Measurements from ENCODE around the gene WDR1.

The WDR1 gene

GRCh38 chr4:10154241-10154640, 37.6 kb upstream of the WDR1 start:
- ChIA-PET CTCF (interaction anchor here (1.0 to 15.2 kb wide), 5 partner anchors 10 to 395 kb away, joined by 3 to 287 read pairs (median 10); no protein-coding TSS in a partner anchor), POLR2A (interaction anchor here (1.2 kb wide), 1 partner anchor 37 kb away, joined by 6 read pairs; the partner anchor contains the start of gene WDR1)
- no peak overlapping the region for H3K4me3 ChIP-seq (ENCODE audit: low read depth, low read length)
- TF ChIP-seq CTCF (IDR thresholded peaks at IDR 0.05; ENCODE audit: insufficient read depth, low read length, missing control alignments) = no peak
- DNase-seq (ENCODE audit: low read depth, low spot score) = no peak

GRCh38 chr4:10153161-10153560, 36.6 kb upstream of the WDR1 start:
- no peak for DNase-seq (ENCODE audit: low read depth, low spot score)
- POLR2A ChIA-PET = no interaction called here
- CTCF ChIA-PET = interaction anchor here (1.0 to 15.2 kb wide), 2 partner anchors 249 to 308 kb away, joined by 3 to 287 read pairs; no protein-coding TSS in a partner anchor
- H3K4me3 ChIP-seq (ENCODE audit: low read depth, low read length) = no peak overlapping the region
- no peak for TF ChIP-seq CTCF (IDR thresholded peaks at IDR 0.05; ENCODE audit: insufficient read depth, low read length, missing control alignments)

GRCh38 chr4:10151182-10151581, 34.6 kb upstream of the WDR1 start:
- DNase-seq (ENCODE audit: low read depth, low spot score) = no peak
- H3K4me3 ChIP-seq (ENCODE audit: low read depth, low read length) = no peak overlapping the region
- CTCF ChIA-PET = interaction anchor here (1.1 to 1.4 kb wide), 3 partner anchors 9 to 14 kb away, joined by 3 to 11 read pairs (median 4); no protein-coding TSS in a partner anchor
- POLR2A ChIA-PET = no interaction called here
- TF ChIP-seq CTCF (IDR thresholded peaks at IDR 0.05; ENCODE audit: insufficient read depth, low read length, missing control alignments) = no peak

- TF ChIP-seq CTCF (IDR thresholded peaks at IDR 0.05; ENCODE audit: insufficient read depth, low read length, missing control alignments) = no peak
- DNase-seq (ENCODE audit: low read depth, low spot score) = no peak
- POLR2A ChIA-PET = no interaction called here
- H3K4me3 ChIP-seq (ENCODE audit: low read depth, low read length) = no peak overlapping the region
- CTCF ChIA-PET = interaction anchor here (1.0 to 2.7 kb wide), 3 partner anchors 11 to 13 kb away, joined by 3 to 10 read pairs (median 3); no protein-coding TSS in a partner anchor
Measured at GRCh38 chr4:10144966-10145365, 28.4 kb upstream of the WDR1 start.

GRCh38 chr4:10144479-10144878, 27.9 kb upstream of the WDR1 start:
- DNase-seq (ENCODE audit: low read depth, low spot score) = no peak
- no peak for TF ChIP-seq CTCF (IDR thresholded peaks at IDR 0.05; ENCODE audit: insufficient read depth, low read length, missing control alignments)
- no peak overlapping the region for H3K4me3 ChIP-seq (ENCODE audit: low read depth, low read length)
- CTCF ChIA-PET = interaction anchor here (1.0 to 2.7 kb wide), 2 partner anchors 11 to 14 kb away, joined by 3 to 10 read pairs; no protein-coding TSS in a partner anchor
- POLR2A ChIA-PET = no interaction called here

GRCh38 chr4:10143171-10143570, 26.6 kb upstream of the WDR1 start:
- CTCF ChIA-PET = interaction anchor here (1.4 to 2.7 kb wide), 2 partner anchors 14 to 15 kb away, joined by 3 to 10 read pairs; no protein-coding TSS in a partner anchor
- POLR2A ChIA-PET = no interaction called here
- no peak for DNase-seq (ENCODE audit: low read depth, low spot score)
- H3K4me3 ChIP-seq (ENCODE audit: low read depth, low read length) = no peak overlapping the region
- no peak for TF ChIP-seq CTCF (IDR thresholded peaks at IDR 0.05; ENCODE audit: insufficient read depth, low read length, missing control alignments)
